GM21717 (cell line): ENCODE measurements around the gene ANGPTL2.
A peak's percentile ranks its signal among the peaks of the same experiment; 100 is the strongest.
"Not testable (repeated sequence)": the region's sequence is repeated elsewhere in the genome, so short reads cannot be mapped to it uniquely, and the experiment has no call there.

Experiments used
- ATAC-seq: cut with Tn5 transposase; IDR thresholded peaks from one replicate; pipeline ENCODE4 v1.9.1; 2021; ENCODE audit warnings: mild to moderate bottlenecking, moderate library complexity; ENCODE audit not compliant: unreplicated experiment

ANGPTL2 gene

GRCh38 chr9:127155314-127155960, 33.0 kb upstream of the ANGPTL2 start:
- no peak for ATAC-seq

- ATAC-seq, result peak; percentile 68
Observed at GRCh38 chr9:127154390-127155191, 32.2 kb upstream of the ANGPTL2 start.

- no peak for ATAC-seq
Observed at GRCh38 chr9:127154003-127154389, 31.6 kb upstream of the ANGPTL2 start.

GRCh38 chr9:127153501-127153900, 31.1 kb upstream of the ANGPTL2 start:
- ATAC-seq, result no peak

- no peak for ATAC-seq
Observed at GRCh38 chr9:127149463-127150390, 27.3 kb upstream of the ANGPTL2 start.

- no peak for ATAC-seq
Observed at GRCh38 chr9:127149010-127149409, 26.6 kb upstream of the ANGPTL2 start.

GRCh38 chr9:127148014-127148413, 25.6 kb upstream of the ANGPTL2 start:
- no peak for ATAC-seq

GRCh38 chr9:127147251-127147650, 24.8 kb upstream of the ANGPTL2 start:
- ATAC-seq, result no peak

GRCh38 chr9:127146841-127147240, 24.4 kb upstream of the ANGPTL2 start:
- not testable (repeated sequence) for ATAC-seq

- ATAC-seq, result no peak
Observed at GRCh38 chr9:127144670-127145445, 22.4 kb upstream of the ANGPTL2 start.

GRCh38 chr9:127143920-127144465, 21.6 kb upstream of the ANGPTL2 start:
- ATAC-seq, result no peak

- no peak for ATAC-seq
Observed at GRCh38 chr9:127142931-127143464, 20.6 kb upstream of the ANGPTL2 start.

- no peak for ATAC-seq
Observed at GRCh38 chr9:127142291-127142690, 19.9 kb upstream of the ANGPTL2 start.

GRCh38 chr9:127140842-127141675, 18.6 kb upstream of the ANGPTL2 start:
- no peak for ATAC-seq

- no peak for ATAC-seq
Observed at GRCh38 chr9:127140181-127140580, 17.7 kb upstream of the ANGPTL2 start.

GRCh38 chr9:127139775-127140174, 17.3 kb upstream of the ANGPTL2 start:
- no peak for ATAC-seq

- no peak for ATAC-seq
Observed at GRCh38 chr9:127139071-127139731, 16.8 kb upstream of the ANGPTL2 start.

- no peak for ATAC-seq
Observed at GRCh38 chr9:127138444-127138843, 16.0 kb upstream of the ANGPTL2 start.
